Peyer's patch (tissue), 4 donors: Measurements from ENCODE around the gene ELF5.

Source experiments
- POLR2A ChIP-seq, 2 donors: fragments of 450-650 bp; IDR thresholded peaks; one replicate each; pipeline ENCODE4 v1.5.1; 2017; ENCODE audit warnings: antibody characterized with exemption in 2 of 2, mild to moderate bottlenecking in 2 of 2, moderate library complexity in 2 of 2
- TF ChIP-seq, protein P1 (sequence below), 6 experiments: fragments of 450-650 bp in 4 of 6; fragments of 200-600 bp in 2 of 6; sonication (generic) in 1 of 6; IDR thresholded peaks; one replicate each; pipeline ENCODE4 v1.5.1; 2017 to 2019; ENCODE audit warnings: antibody characterized with exemption in 6 of 6, mild to moderate bottlenecking in 3 of 6, moderate library complexity in 1 of 6

DNA sequence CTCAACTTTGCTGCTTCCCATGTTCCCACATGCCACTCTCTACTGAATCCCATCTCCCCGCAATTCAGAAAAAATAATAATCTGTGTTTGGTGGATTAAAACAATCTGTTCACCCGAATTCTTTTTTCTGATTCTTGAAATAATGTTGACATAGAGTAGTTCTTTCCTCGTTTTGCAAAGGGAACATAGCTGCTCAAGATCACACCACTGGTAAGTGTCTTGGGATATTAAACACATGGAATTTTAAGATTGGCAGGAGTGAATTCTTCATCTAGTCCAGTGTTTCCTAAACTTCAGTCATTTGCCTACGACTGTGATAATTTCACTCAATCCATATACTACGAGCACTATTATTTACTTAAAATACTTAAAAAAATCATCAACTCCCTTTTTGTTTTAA is 6.0 kb downstream of the ELF5 start:
- TF ChIP-seq, protein P1, sequence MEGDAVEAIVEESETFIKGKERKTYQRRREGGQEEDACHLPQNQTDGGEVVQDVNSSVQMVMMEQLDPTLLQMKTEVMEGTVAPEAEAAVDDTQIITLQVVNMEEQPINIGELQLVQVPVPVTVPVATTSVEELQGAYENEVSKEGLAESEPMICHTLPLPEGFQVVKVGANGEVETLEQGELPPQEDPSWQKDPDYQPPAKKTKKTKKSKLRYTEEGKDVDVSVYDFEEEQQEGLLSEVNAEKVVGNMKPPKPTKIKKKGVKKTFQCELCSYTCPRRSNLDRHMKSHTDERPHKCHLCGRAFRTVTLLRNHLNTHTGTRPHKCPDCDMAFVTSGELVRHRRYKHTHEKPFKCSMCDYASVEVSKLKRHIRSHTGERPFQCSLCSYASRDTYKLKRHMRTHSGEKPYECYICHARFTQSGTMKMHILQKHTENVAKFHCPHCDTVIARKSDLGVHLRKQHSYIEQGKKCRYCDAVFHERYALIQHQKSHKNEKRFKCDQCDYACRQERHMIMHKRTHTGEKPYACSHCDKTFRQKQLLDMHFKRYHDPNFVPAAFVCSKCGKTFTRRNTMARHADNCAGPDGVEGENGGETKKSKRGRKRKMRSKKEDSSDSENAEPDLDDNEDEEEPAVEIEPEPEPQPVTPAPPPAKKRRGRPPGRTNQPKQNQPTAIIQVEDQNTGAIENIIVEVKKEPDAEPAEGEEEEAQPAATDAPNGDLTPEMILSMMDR (IDR thresholded peaks at IDR 0.05), result no peak
- TF ChIP-seq POLR2A (IDR thresholded peaks at IDR 0.05), result no peak
